ENCODE results near the gene BNC1.
"Not testable (repeated sequence)": the region's sequence is repeated elsewhere in the genome, so short reads cannot be mapped to it uniquely, and the experiment has no call there.

BNC1 gene

GRCh38 chr15:83282776-83283137 lies 1.7 kb downstream of the BNC1 start:
- no peak overlapping the region for H3K27ac ChIP-seq (ENCODE audit: low read depth, low read length)
- peak overlapping the region; percentile 52 for H3K4me3 ChIP-seq (ENCODE audit: low read length)
- H3K9me3 ChIP-seq (ENCODE audit: insufficient read depth, low read depth, low read length), result no peaks in the 10 kb centered on the region
- no peak overlapping the region for H3K9ac ChIP-seq (ENCODE audit: low read depth, low read length)
- peaks cover 83% of the 10 kb centered on the region for H3K27me3 ChIP-seq (ENCODE audit: insufficient read depth, low read length)
- 1% methylated on average over 9 of the region's 10 CpGs for WGBS
- peaks cover 10% of the 10 kb centered on the region; the same call in 1 of the 2 replicates for H3K4me1 ChIP-seq (ENCODE audit: insufficient read depth, low read length)
- no peaks in the 10 kb centered on the region for H3K36me3 ChIP-seq (ENCODE audit: insufficient read depth, low read length)

- Histone ChIP-seq H3K27me3 (ENCODE audit: insufficient read depth, low read length) (peaks cover 78% of the 10 kb centered on the region), H3K4me3 (ENCODE audit: low read length) (no peak overlapping the region), H3K9ac (ENCODE audit: low read depth, low read length) (no peak overlapping the region), H3K9me3 (ENCODE audit: insufficient read depth, low read depth, low read length) (no peaks in the 10 kb centered on the region), H3K36me3 (ENCODE audit: insufficient read depth, low read length) (no peaks in the 10 kb centered on the region), H3K27ac (ENCODE audit: low read depth, low read length) (no peak overlapping the region), H3K4me1 (ENCODE audit: insufficient read depth, low read length) (peaks cover 5% of the 10 kb centered on the region; the same call in 1 of the 2 replicates)
- 95% methylated on average over 4 of the region's 5 CpGs for WGBS
Observed at GRCh38 chr15:83282141-83282540, 2.3 kb downstream of the BNC1 start.

DNA sequence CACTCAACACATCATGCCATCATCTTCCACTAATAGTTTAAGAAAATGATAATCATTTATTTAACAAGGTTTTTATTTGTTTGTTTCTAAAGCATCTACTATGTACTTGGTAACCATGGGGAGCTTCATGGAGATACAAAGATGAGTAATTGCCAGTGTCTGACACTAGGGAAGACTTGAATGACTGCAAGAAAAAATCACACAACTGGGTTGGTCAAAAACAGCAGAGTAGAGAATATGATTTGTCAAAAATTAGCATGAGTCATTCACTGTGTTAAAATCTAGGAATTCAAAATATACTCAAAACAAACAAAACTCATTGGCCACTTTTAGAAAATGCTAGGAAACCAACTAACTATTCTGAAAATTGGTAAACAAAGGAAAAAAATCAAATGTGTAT lies 6.3 kb downstream of the BNC1 start:
- no peak overlapping the region for H3K4me3 ChIP-seq (ENCODE audit: low read length)
- no peak overlapping the region for H3K9ac ChIP-seq (ENCODE audit: low read depth, low read length)
- no peak overlapping the region for H3K27ac ChIP-seq (ENCODE audit: low read depth, low read length)
- no peaks in the 10 kb centered on the region for H3K36me3 ChIP-seq (ENCODE audit: insufficient read depth, low read length)
- H3K4me1 ChIP-seq (ENCODE audit: insufficient read depth, low read length), result peaks cover 2% of the 10 kb centered on the region; the same call in 1 of the 2 replicates
- H3K9me3 ChIP-seq (ENCODE audit: insufficient read depth, low read depth, low read length), result no peaks in the 10 kb centered on the region
- peaks cover 40% of the 10 kb centered on the region for H3K27me3 ChIP-seq (ENCODE audit: insufficient read depth, low read length)

DNA sequence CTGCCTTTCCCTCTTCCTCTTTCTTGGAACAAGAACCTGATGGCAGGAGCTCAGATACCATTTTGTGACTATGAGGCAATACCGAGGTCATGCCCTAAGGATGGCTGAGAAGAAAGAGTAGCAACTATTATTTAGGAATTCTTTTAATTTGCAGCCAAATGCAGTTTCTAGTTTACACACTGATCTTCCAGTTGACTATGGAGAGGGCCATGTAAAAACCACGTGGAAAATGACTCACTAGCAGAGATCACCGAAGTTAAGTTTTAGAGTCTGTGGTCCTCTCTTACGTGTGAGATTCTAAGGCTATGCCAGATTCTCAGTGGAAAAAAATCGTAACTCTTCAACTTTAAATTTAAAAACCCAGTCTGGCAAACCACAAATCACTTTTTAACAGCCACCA lies 7.8 kb downstream of the BNC1 start:
- Histone ChIP-seq H3K27ac (ENCODE audit: low read depth, low read length) (no peak overlapping the region), H3K4me3 (ENCODE audit: low read length) (no peak overlapping the region)
- WGBS, result 88% methylated on average over 5 of the region's 5 CpGs

GRCh38 chr15:83275412-83275811 lies 9.1 kb downstream of the BNC1 start:
- Histone ChIP-seq H3K27me3 (ENCODE audit: insufficient read depth, low read length) (peaks cover 13% of the 10 kb centered on the region), H3K9me3 (ENCODE audit: insufficient read depth, low read depth, low read length) (no peaks in the 10 kb centered on the region), H3K9ac (ENCODE audit: low read depth, low read length) (no peak overlapping the region), H3K4me1 (ENCODE audit: insufficient read depth, low read length) (no peaks in the 10 kb centered on the region), H3K27ac (ENCODE audit: low read depth, low read length) (no peak overlapping the region), H3K4me3 (ENCODE audit: low read length) (no peak overlapping the region), H3K36me3 (ENCODE audit: insufficient read depth, low read length) (no peaks in the 10 kb centered on the region)
- WGBS, result 85% methylated on average over 2 of the region's 3 CpGs

More for the DNA sequence above, 7.8 kb downstream of the BNC1 start:
- Histone ChIP-seq H3K4me1 (ENCODE audit: insufficient read depth, low read length) (no peaks in the 10 kb centered on the region), H3K9ac (ENCODE audit: low read depth, low read length) (no peak overlapping the region), H3K9me3 (ENCODE audit: insufficient read depth, low read depth, low read length) (no peaks in the 10 kb centered on the region), H3K27me3 (ENCODE audit: insufficient read depth, low read length) (peaks cover 25% of the 10 kb centered on the region), H3K36me3 (ENCODE audit: insufficient read depth, low read length) (no peaks in the 10 kb centered on the region)

- no peaks in the 10 kb centered on the region for H3K27me3 ChIP-seq (ENCODE audit: insufficient read depth, low read length)
- H3K36me3 ChIP-seq (ENCODE audit: insufficient read depth, low read length), result no peaks in the 10 kb centered on the region
- WGBS, result 86% methylated on average over 1 of the region's 1 CpG
- H3K4me1 ChIP-seq (ENCODE audit: insufficient read depth, low read length), result no peaks in the 10 kb centered on the region
- no peaks in the 10 kb centered on the region for H3K9me3 ChIP-seq (ENCODE audit: insufficient read depth, low read depth, low read length)
- no peak overlapping the region for H3K9ac ChIP-seq (ENCODE audit: low read depth, low read length)
- H3K4me3 ChIP-seq (ENCODE audit: low read length), result no peak overlapping the region
- H3K27ac ChIP-seq (ENCODE audit: low read depth, low read length), result no peak overlapping the region
Observed at GRCh38 chr15:83270176-83270575, 14.3 kb downstream of the BNC1 start.

DNA sequence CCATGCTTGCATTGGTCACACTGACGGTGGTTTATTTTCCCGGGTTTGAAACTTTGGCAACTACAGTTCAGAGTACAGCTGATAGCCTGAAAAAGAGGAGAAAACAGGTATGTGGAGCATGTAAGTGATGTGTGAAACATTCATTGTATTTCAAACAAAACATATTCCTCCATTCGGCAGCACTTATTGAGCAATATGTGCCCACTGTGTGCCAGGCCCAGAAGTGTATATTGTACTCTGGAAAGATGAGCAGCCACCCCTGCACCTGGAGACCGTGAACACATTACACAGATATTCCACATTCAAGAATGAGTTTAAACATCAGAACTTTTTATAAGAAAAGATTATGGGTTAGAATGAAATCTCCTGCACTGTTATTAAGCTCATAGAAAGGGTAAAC lies 16.3 kb downstream of the BNC1 start:
- Histone ChIP-seq H3K9me3 (ENCODE audit: insufficient read depth, low read depth, low read length) (no peaks in the 10 kb centered on the region), H3K4me1 (ENCODE audit: insufficient read depth, low read length) (no peaks in the 10 kb centered on the region), H3K36me3 (ENCODE audit: insufficient read depth, low read length) (no peaks in the 10 kb centered on the region), H3K4me3 (ENCODE audit: low read length) (no peak overlapping the region), H3K27me3 (ENCODE audit: insufficient read depth, low read length) (no peaks in the 10 kb centered on the region), H3K27ac (ENCODE audit: low read depth, low read length) (no peak overlapping the region), H3K9ac (ENCODE audit: low read depth, low read length) (no peak overlapping the region)
- WGBS, result 92% methylated on average over 3 of the region's 4 CpGs

DNA sequence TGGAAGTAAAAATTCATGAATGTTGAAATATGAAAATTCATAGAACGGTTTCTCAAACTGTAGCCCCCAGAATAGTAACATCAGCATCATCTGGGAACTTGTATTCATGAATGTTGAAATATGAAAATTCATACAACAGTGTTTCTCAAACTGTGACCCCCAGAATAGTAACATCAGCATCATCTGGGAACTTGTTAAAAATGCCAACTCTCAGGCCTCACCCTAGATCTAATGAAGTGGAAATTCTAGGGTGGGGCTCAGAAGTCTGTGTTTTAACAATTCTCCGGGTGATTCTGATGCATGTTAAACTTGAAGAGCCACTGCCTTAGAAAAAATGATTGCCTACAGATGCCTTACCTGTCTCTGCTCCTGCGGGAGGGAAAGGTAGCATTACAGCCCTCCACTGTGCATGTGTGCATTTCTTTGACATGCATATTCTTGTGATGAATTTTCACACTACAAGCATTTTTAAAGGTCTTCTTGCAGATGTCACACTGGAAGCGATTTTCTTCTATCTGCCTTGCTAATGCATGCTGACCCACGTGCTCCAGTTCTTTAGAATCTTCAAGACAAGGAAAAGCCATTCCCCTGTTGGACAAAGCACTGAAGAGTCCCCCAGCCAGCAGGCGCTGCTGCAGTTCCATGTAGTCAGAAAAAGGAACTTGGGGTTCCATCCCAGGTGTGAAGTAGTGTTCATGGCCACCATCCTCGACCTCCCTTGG lies 21.7 kb downstream of the BNC1 start:
- H3K4me1 ChIP-seq (ENCODE audit: insufficient read depth, low read length), result no peaks in the 10 kb centered on the region
- no peaks in the 10 kb centered on the region for H3K9me3 ChIP-seq (ENCODE audit: insufficient read depth, low read depth, low read length)
- H3K36me3 ChIP-seq (ENCODE audit: insufficient read depth, low read length), result no peaks in the 10 kb centered on the region
- no peak overlapping the region for H3K4me3 ChIP-seq (ENCODE audit: low read length)
- no peaks in the 10 kb centered on the region for H3K27me3 ChIP-seq (ENCODE audit: insufficient read depth, low read length)
- H3K27ac ChIP-seq (ENCODE audit: low read depth, low read length), result no peak overlapping the region
- 92% methylated on average over 7 of the region's 7 CpGs for WGBS
- H3K9ac ChIP-seq (ENCODE audit: low read depth, low read length), result no peak overlapping the region

DNA sequence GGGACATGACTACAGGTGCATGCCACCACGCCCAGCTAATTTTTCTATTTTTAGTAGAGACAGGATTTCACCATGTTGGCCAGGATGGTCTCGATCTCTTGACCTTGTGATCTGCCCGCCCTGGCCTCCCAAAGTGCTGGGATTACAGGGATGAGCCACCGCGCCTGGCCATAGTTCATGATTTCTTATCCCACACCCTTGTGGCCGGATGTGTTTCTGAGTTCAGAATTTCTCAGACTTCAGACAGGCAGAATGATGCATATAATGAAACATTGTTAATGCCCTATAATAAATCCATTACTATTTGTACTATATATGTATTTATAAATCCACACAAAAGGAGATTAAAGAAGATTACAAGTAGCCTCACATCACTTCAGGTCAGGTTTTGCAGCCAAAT lies 22.3 kb downstream of the BNC1 start:
- 92% methylated on average over 5 of the region's 6 CpGs for WGBS
- not testable (repeated sequence) for H3K36me3 ChIP-seq (ENCODE audit: insufficient read depth, low read length); H3K4me3 ChIP-seq (ENCODE audit: low read length); H3K9ac ChIP-seq (ENCODE audit: low read depth, low read length); H3K4me1 ChIP-seq (ENCODE audit: insufficient read depth, low read length); H3K27ac ChIP-seq (ENCODE audit: low read depth, low read length); H3K27me3 ChIP-seq (ENCODE audit: insufficient read depth, low read length); H3K9me3 ChIP-seq (ENCODE audit: insufficient read depth, low read depth, low read length)

DNA sequence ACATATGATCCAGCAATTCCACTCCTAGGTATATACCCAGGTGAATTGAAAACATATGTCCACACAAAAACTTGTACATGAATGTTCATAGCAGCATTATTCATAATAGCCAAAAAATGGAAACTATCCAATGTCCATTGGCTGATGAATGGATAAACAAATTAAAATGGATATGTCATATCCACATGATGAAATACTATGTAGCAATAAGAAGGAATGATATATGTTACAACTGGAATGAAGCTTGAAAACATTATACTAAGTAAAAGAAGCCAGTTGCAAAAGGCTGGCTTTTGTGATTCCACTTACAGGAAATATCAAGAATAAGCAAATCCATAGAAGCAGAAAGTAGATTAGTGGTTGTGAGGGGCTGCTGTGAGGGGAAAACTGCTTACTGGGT lies 33.7 kb downstream of the BNC1 start:
- H3K27me3 ChIP-seq (ENCODE audit: insufficient read depth, low read length), result peaks cover 5% of the 10 kb centered on the region; the same call in 1 of the 2 replicates
- H3K27ac ChIP-seq (ENCODE audit: low read depth, low read length), result no peak overlapping the region
- H3K4me3 ChIP-seq (ENCODE audit: low read length), result no peak overlapping the region
- H3K4me1 ChIP-seq (ENCODE audit: insufficient read depth, low read length), result peaks cover 8% of the 10 kb centered on the region
- no peak overlapping the region for H3K9ac ChIP-seq (ENCODE audit: low read depth, low read length)
- no peaks in the 10 kb centered on the region for H3K36me3 ChIP-seq (ENCODE audit: insufficient read depth, low read length)
- H3K9me3 ChIP-seq (ENCODE audit: insufficient read depth, low read depth, low read length), result no peaks in the 10 kb centered on the region

- H3K36me3 ChIP-seq (ENCODE audit: insufficient read depth, low read length), result no peaks in the 10 kb centered on the region
- no peak overlapping the region for H3K4me3 ChIP-seq (ENCODE audit: low read length)
- no peak overlapping the region for H3K9ac ChIP-seq (ENCODE audit: low read depth, low read length)
- H3K4me1 ChIP-seq (ENCODE audit: insufficient read depth, low read length), result peaks cover 8% of the 10 kb centered on the region
- WGBS, result 59% methylated on average over 3 of the region's 3 CpGs
- H3K27me3 ChIP-seq (ENCODE audit: insufficient read depth, low read length), result peaks cover 5% of the 10 kb centered on the region; the same call in 1 of the 2 replicates
- H3K9me3 ChIP-seq (ENCODE audit: insufficient read depth, low read depth, low read length), result no peaks in the 10 kb centered on the region
- no peak overlapping the region for H3K27ac ChIP-seq (ENCODE audit: low read depth, low read length)
Observed at GRCh38 chr15:83249030-83249343, 35.5 kb downstream of the BNC1 start.
